HCT116 (cell line): Measurements from ENCODE around the gene COX4I2.

Source experiments
- CEBPB ChIP-seq: IDR thresholded peaks from 2 replicates; pipeline ENCODE4 v1.6.1; 2012; ENCODE audit warnings: low read depth
- CTCF ChIP-seq, 3 experiments: fragments of 200-600 bp in 1 of 3; sonication (generic) in 1 of 3; IDR thresholded peaks in 2 of 3; conservative IDR thresholded peaks in 1 of 3; 2 replicates each; pipeline ENCODE4 v1.5.1; 2012 to 2017; ENCODE audit warnings: low read depth in 2 of 3, low read length in 2 of 3, antibody characterized with exemption in 1 of 3, borderline replicate concordance in 1 of 3, control low read depth in 1 of 3, mild to moderate bottlenecking in 1 of 3, mixed read lengths in 1 of 3, mixed run types in 1 of 3, moderate library complexity in 1 of 3; ENCODE audit not compliant: insufficient read depth in 1 of 3
- ELF1 ChIP-seq: IDR thresholded peaks from 2 replicates; pipeline ENCODE4 v1.6.1; 2012; ENCODE audit warnings: low read depth, borderline replicate concordance
- EZH2 ChIP-seq: fragments of 200-600 bp; sonication (generic); IDR thresholded peaks from 2 replicates; pipeline ENCODE4 v1.6.1; 2017; ENCODE audit warnings: antibody characterized with exemption, mixed run types
- EZH2phosphoT487 ChIP-seq: fragments of 200-600 bp; IDR thresholded peaks from 2 replicates; pipeline ENCODE4 v1.6.1; 2018; ENCODE audit warnings: antibody characterized with exemption, borderline replicate concordance
- FOSL1 ChIP-seq: IDR thresholded peaks from 2 replicates; pipeline ENCODE4 v1.6.1; 2012; ENCODE audit warnings: low read depth
- POLR2A ChIP-seq: IDR thresholded peaks from 2 replicates; pipeline ENCODE4 v1.7.0; 2011; ENCODE audit warnings: borderline replicate concordance; ENCODE audit not compliant: insufficient read depth, insufficient read length; ENCODE audit errors: extremely low read depth
- POLR2AphosphoS5 ChIP-seq: IDR thresholded peaks from 2 replicates; pipeline ENCODE4 v1.6.1; 2011; ENCODE audit warnings: mild to moderate bottlenecking, low read depth, low read length, moderate library complexity
- REST ChIP-seq: IDR thresholded peaks from 2 replicates; pipeline ENCODE4 v1.6.1; 2012; ENCODE audit warnings: low read depth
- SIN3A ChIP-seq: IDR thresholded peaks from 2 replicates; pipeline ENCODE4 v1.6.1; 2012; ENCODE audit warnings: low read depth
- SRF ChIP-seq: IDR thresholded peaks from 2 replicates; pipeline ENCODE4 v1.6.1; 2012; ENCODE audit warnings: low read depth
- TCF7L2 ChIP-seq: IDR thresholded peaks from 2 replicates; pipeline ENCODE4 v1.7.0; 2011; ENCODE audit warnings: borderline replicate concordance, inconsistent platforms; ENCODE audit not compliant: insufficient read depth, insufficient read length; ENCODE audit errors: extremely low read depth
- YY1 ChIP-seq: IDR thresholded peaks from 2 replicates; pipeline ENCODE4 v1.6.1; 2011; ENCODE audit warnings: low read length, low read depth, moderate library complexity, mild to moderate bottlenecking; ENCODE audit not compliant: insufficient replicate concordance; ENCODE audit errors: extremely low read depth
- ZBTB33 ChIP-seq: IDR thresholded peaks from 2 replicates; pipeline ENCODE4 v1.6.1; 2011; ENCODE audit warnings: mild to moderate bottlenecking, low read length, moderate library complexity; ENCODE audit not compliant: insufficient replicate concordance; ENCODE audit errors: extremely low read depth

GRCh38 chr20:31641391-31641790, 3.7 kb downstream of the COX4I2 start:
- TF ChIP-seq POLR2AphosphoS5 (no peak), CTCF (IDR thresholded peaks at IDR 0.05 in 2 of 3, conservative IDR thresholded peaks at IDR 0.05 in 1 of 3; ENCODE audit: borderline replicate concordance in 1 of 3, insufficient read depth in 1 of 3, low read depth in 2 of 3, low read length in 2 of 3) (no peak), EZH2 (no peak), POLR2A (no peak), YY1 (no peak), EZH2phosphoT487 (no peak), SRF (no peak), REST (no peak), CEBPB (no peak), TCF7L2 (no peak), FOSL1 (no peak), SIN3A (no peak), ELF1 (no peak), ZBTB33 (no peak)
